GDM1 (cell line): ENCODE results near the gene TRIO.
"Not testable (repeated sequence)": the region's sequence is repeated elsewhere in the genome, so short reads cannot be mapped to it uniquely, and the experiment has no call there.

Experiments
- DNase-seq: peaks from one replicate; lab custom pipeline; 2025; lab: John Stamatoyannopoulos, UW

The TRIO gene

DNA sequence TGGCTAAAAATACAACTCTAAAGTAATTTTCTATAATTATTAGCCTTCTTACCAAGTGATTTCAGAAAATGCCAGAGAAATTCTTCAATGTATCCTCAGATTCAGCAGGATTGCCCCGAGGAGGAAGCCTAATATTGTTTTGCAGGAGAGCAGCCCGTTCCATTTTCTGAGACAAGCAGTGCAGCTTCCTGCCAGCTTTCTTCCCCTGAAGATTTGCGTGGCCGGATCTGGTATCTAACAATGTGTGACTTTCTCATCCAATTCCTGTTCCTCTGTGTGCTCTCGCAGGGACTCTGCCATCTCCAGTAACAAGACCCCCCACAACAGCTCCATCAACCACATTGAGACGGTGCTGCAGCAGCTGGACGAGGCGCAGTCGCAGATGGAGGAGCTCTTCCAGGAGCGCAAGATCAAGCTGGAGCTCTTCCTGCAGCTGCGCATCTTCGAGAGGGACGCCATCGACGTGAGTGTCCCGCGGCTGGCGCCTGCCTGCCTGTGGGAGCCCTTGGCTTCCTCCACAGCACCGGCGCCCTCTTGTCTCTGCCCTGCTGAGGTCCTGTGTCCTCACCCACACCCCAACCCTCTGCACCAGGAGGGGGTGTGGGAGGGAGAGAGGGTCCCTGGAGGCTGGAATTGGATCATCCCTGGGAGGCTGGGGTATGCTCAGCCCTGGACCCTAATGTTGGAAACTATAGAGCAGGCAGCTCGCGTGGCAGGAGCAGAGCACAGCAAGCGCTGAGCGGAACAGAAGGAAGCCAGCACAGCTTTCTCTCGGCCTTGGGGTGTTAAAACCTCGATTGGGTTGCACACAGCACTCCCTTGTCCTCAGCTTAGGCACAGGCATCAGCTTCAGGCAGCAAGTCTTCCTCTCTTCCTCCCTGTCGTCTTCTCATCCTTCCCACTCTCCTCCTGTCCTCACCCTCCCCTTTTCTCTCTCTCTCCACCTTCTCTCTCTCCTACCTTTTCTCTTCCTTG, 216.2 kb downstream of the TRIO start:
- DNase-seq: no peak

DNA sequence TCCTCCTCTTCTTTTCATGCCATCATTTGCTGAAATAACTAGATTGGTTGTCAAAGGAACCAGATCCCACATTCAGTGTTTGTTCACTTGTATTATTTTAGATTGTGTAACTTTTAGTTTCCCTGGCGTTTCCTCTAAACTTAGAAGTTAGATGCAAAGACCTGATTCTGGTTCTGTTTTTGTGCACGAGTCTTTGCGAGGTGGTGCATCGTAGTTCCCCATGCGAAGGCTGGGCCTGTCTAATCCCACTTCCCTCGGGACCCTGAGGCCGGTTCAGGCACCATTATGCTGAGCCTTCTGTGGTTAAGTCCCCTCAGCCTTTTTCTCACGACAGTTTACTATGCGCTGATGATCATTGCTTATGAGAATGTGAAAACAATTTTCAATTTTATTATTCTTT, 219.3 kb downstream of the TRIO start:
- DNase-seq: no peak

- no peak for DNase-seq
Observed at GRCh38 chr5:14364096-14364495, 221.0 kb downstream of the TRIO start.

DNA sequence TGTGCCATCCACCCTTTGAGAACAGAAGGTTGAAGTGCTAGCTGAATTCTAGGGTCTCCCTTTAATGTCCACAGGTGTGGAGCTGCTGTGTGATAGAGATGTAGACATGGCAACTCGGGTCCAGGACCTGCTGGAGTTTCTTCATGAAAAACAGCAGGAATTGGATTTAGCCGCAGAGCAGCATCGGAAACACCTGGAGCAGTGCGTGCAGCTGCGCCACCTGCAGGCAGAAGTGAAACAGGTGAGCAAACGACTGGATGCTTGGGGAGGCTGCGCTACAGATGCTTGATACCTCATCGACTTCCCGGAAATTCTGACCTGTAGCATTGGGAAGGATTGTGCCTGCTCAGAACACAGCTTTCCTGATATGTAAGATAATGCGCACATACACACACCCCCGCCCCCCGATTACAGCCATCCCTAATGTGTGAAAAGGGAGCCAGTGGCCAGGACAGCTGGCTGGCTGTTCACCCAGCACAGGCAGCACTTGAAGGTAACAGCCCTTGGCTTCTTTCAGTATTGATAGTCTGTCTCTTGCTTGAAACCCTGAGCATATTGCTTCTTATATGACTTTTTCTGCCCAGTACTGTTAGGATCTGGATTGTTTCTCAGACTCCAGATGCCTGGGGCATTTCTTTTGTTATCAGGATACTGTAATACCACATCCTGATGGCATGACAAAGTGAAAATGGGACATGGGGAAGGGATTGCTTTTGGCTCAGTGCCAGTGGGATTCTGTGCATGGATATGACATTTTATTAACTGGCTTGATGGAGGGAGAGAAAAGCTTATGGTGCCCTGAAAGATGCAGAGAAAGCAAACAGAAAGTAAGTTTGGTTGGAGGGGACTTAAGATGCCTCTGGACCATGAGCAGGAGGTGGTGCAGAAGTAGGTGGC, 221.7 kb downstream of the TRIO start:
- no peak for DNase-seq

DNA sequence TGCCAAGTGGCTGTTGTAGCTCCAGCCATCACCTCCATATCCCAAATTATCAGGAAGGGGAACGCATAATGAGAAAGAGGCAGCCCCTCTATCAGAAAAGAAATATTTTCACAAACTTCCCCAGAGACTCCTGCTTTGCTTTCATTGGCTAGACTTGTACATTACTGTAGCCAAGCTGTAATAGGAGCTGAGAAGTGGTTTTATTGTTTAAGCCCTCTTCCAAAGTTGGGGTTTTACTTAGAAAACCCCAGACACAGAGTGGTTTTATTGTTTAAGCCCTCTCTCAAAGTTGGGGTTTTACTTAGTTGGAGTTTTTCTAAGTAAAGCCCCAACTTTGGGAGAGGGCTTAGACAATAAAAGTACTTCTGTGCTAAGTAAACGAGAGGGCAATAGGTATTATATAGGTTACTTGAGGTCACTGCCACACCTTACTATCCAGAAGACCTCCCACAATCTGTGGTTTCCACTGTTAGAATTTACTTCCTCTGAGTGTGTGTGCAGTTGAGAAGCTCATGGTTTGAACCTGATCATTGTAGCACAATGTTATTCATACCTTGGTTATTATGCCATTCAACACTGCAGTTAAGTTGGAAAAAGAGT, 222.8 kb downstream of the TRIO start:
- DNase-seq: no peak

- no peak for DNase-seq
Observed at GRCh38 chr5:14366763-14367162, 223.6 kb downstream of the TRIO start.

DNA sequence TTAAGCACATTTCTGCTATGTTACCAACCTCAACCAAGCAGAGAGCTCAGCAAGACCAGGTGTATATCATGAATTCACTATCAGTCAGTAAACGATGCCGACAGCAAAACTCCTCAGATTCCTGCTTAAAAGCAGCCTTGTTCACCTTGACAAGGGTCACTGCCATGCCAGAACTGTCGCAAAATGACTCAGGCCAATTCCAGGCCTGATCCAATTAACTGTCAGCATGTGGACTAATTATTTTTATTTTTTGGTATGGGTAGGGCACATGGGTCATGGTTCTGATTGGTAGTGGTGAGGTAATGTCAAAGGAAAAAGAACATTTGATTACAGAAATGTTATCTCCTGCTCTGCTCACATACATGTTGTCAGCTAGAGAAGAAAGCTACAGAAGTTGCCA, 224.2 kb downstream of the TRIO start:
- no peak for DNase-seq

DNA sequence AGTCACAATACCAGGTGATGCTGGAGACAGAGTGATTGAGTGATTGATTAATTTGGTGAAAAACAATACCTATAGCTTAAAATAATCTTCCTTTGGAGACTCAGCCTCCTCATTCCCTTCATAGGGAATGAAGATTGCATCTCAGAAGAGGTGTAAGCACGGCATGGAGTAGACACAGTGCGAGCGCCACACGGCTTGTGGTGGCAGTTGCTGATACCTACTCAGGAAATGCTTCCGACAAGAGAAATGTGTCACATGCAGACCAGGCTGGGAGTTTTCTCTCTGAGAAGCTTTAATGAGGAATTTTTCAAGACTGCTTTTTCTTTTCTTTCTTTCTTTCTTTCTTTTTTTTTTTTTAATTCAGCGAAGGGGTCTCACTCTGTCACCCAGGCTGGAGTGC, 226.6 kb downstream of the TRIO start:
- no peak for DNase-seq

DNA sequence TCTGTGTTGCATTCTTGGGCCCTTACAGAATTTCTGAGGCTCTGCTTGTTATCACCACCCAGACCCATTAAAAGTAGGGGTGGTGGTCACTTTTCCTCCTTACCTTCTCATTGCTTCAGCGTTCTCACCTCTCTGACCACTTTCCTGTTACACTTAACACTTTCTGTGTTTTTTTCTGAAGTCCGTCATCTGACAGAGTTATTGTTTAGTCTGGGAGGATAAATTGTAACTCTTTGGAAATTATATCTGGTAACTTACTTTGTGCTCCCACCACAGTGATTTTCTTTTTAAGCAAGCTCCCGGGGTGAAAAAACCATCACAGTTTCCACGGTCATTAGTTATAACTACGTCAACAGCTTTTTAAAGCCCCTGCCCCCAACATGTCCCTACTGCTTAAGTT, 227.2 kb downstream of the TRIO start:
- DNase-seq: no peak

- no peak for DNase-seq
Observed at GRCh38 chr5:14373685-14374084, 230.5 kb downstream of the TRIO start.

DNA sequence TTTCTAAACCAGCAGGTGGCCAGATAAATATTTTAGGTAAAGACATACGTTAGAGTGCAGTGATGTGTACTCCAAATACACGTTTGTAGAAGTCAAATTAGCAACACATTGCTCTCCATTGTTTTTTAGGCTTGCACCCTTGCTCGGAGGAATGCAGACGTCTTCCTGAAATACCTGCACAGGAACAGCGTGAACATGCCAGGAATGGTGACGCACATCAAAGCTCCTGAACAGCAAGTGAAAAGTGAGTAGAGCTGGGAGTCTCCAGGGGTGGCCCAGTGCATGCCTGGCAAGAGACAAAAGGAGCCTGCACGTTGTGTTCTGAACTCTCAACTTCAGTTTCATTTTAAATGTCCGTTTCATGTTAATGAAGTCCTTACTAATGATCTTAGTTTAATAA, 231.0 kb downstream of the TRIO start:
- DNase-seq: no peak

DNA sequence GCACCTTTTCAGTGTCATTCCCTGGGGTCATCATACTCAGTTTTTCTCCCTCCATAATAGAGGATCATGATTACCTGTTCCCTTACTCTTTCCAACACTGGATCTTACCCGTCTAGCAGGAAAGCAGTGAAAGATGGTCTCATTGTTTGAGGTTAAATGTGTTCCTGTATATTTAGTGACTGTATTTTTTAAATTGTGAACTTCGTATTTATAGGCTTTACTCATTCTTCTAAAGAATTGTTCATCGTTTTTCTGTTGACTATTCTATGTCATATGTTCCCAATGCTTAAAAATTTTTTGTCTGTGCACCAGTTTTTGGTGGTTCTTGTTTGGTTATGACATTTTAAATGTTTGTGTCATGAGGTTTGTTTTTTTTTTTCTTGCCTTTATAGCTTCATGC, 233.6 kb downstream of the TRIO start:
- DNase-seq: no peak

- DNase-seq: no peak
Observed at GRCh38 chr5:14379739-14380497, 236.8 kb downstream of the TRIO start.

- no peak for DNase-seq
Observed at GRCh38 chr5:14380712-14381111, 237.6 kb downstream of the TRIO start.

DNA sequence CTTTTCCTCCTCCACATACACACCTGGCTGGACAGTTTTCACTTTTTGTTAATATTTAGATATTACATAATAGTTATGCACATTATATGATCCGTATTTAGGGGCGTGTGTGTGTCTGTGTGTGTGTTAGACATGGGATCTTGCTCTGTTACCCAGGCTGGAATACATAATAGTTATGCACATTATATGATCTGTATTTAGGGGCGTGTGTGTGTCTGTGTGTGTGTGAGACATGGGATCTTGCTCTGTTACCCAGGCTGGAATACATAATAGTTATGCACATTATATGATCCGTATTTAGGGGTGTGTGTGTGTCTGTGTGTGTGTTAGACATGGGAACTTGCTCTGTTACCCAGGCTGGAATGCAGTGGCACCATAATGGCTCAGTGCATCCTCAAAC, 239.5 kb downstream of the TRIO start:
- DNase-seq: no peak

- DNase-seq: no peak
Observed at GRCh38 chr5:14383923-14384322, 240.8 kb downstream of the TRIO start.

- no peak for DNase-seq
Observed at GRCh38 chr5:14385019-14385418, 241.9 kb downstream of the TRIO start.

DNA sequence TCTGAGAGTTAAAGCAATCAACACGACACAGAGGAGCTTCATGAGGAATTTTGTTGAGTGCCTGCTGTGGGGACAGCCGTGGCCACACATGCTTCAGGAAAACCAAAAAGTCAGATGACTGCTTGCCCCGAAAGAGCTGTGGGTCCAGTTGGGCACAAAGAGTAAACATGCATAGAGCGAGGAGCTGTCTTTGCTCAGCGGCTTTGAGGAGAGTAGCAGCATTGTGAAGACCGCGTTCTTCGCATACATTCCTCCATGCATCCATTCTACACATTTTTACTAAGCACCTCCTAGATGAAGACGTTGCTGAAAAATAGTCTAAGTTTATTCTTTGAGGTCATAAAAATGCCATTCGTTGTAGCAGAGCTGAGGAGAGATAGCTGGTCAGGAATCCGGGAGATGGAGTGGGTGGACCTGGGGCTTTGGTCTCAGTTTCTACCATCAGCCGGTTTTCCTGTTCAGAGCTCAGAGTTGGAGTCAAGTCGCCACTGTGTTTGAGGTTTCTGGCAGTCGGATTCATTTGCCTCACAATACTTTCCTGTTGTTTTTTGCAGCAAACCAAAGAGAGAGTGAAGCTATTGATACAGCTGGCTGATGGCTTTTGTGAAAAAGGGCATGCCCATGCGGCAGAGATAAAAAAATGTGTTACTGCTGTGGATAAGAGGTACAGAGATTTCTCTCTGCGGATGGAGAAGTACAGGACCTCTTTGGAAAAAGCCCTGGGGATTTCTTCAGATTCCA, 243.9 kb downstream of the TRIO start:
- DNase-seq: no peak

- DNase-seq: no peak
Observed at GRCh38 chr5:14388741-14389140, 245.6 kb downstream of the TRIO start.

GRCh38 chr5:14392552-14392951, 249.4 kb downstream of the TRIO start:
- DNase-seq: not testable (repeated sequence)

GRCh38 chr5:14394365-14394764, 251.2 kb downstream of the TRIO start:
- DNase-seq: no peak
